Glutamatergic neuron (in vitro differentiated cells): ENCODE results near the gene CSTA. TPM values are rescaled to one million over a fixed set of nuclear protein-coding genes. Genes with fewer than 3 reads are reported as not detected.

ENCODE experiments used
- DNase-seq: peaks from one replicate; pipeline ENCODE4 v3.0.0; 2022
- H3K27ac Mint-ChIP-seq: one replicate; pipeline ENCODE4 v1.8.0; 2020; ENCODE audit warnings: mild to moderate bottlenecking, mixed read lengths, inconsistent platforms; ENCODE audit not compliant: unreplicated experiment
- H3K27me3 Mint-ChIP-seq: one replicate; pipeline ENCODE4 v1.8.0; 2020; ENCODE audit warnings: mild to moderate bottlenecking, moderate library complexity, mixed read lengths, inconsistent platforms; ENCODE audit not compliant: unreplicated experiment
- H3K36me3 Mint-ChIP-seq: one replicate; pipeline ENCODE4 v1.8.0; 2020; ENCODE audit warnings: mild to moderate bottlenecking, mixed read lengths, inconsistent platforms; ENCODE audit not compliant: unreplicated experiment
- H3K4me1 Mint-ChIP-seq: one replicate; pipeline ENCODE4 v1.8.0; 2020; ENCODE audit warnings: mild to moderate bottlenecking, low read depth, mixed read lengths, inconsistent platforms; ENCODE audit not compliant: unreplicated experiment
- H3K4me3 Mint-ChIP-seq: one replicate; pipeline ENCODE4 v1.8.0; 2020; ENCODE audit warnings: mild to moderate bottlenecking, mixed read lengths, inconsistent platforms; ENCODE audit not compliant: unreplicated experiment
- H3K9me3 Mint-ChIP-seq: one replicate; pipeline ENCODE4 v1.8.0; 2020; ENCODE audit warnings: mild to moderate bottlenecking, moderate library complexity, mixed read lengths, inconsistent platforms; ENCODE audit not compliant: unreplicated experiment
- CTCF ChIP-seq: fragments of 200-600 bp; sonication (generic); IDR thresholded peaks from one replicate; pipeline ENCODE4 v1.5.0; 2021; ENCODE audit not compliant: partially characterized antibody, unreplicated experiment
- long read RNA-seq: library from polyadenylated mRNA; unstranded; transcript quantifications from one replicate; pipeline ENCODE4 v2.0.0, GENCODE V29; 2020; ENCODE audit not compliant: unreplicated experiment
- total RNA-seq: library from RNA; stranded (reverse); fragmentation: NEBNext Ultra II Directional; extraction: Animal tissue kit (Norgen Biotek cat#: 25700); gene quantifications from one replicate; pipeline ENCODE4 v1.2.1, GENCODE V29; 2021; ENCODE audit not compliant: unreplicated experiment

CSTA gene, protein sequence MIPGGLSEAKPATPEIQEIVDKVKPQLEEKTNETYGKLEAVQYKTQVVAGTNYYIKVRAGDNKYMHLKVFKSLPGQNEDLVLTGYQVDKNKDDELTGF
- not detected for total RNA-seq
- long read RNA-seq = 0 reads

DNA sequence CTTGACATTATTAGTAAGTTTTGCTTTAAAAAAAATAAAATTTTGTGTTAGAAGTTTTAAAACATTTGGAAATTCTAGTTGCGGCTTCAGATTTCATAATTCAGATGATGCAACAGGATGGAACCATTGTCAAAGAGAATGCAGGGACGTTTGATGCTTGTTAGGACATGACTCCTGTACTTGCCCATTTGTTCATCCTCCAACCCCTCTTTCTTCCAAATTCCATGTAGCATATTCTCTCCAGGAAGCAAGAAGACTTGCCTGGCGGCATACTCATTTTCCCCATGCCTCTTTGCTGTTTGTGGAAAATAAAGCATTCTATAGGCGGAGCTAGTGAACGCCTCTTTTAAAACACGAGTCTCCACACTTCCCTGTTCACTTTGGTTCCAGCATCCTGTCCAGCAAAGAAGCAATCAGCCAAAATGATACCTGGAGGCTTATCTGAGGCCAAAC is at the start of gene CSTA:
TSS of gene CSTA (plus strand) at position 378 of the 453 bp plus-strand sequence. CDS start at position 423, 45 bp downstream.
- Mint-ChIP-seq H3K36me3 (no peaks in the 10 kb centered on the region), H3K27ac (no peak within 1 kb of the TSS), H3K4me3 (no peak within 1 kb of the TSS), H3K27me3 (no peaks in the 10 kb centered on the region), H3K4me1 (no peaks in the 10 kb centered on the region), H3K9me3 (no peaks in the 10 kb centered on the region)
- no peak for TF ChIP-seq CTCF
- no peak for DNase-seq

GRCh38 chr3:122281891-122282290 is 43.2 kb upstream of the CSTA start:
- no peak for DNase-seq
- TF ChIP-seq CTCF = no peak
- Mint-ChIP-seq H3K9me3 (no peaks in the 10 kb centered on the region), H3K36me3 (no peaks in the 10 kb centered on the region), H3K27me3 (peaks cover 3% of the 10 kb centered on the region), H3K27ac (no peak overlapping the region), H3K4me3 (no peak overlapping the region), H3K4me1 (no peaks in the 10 kb centered on the region)

DNA sequence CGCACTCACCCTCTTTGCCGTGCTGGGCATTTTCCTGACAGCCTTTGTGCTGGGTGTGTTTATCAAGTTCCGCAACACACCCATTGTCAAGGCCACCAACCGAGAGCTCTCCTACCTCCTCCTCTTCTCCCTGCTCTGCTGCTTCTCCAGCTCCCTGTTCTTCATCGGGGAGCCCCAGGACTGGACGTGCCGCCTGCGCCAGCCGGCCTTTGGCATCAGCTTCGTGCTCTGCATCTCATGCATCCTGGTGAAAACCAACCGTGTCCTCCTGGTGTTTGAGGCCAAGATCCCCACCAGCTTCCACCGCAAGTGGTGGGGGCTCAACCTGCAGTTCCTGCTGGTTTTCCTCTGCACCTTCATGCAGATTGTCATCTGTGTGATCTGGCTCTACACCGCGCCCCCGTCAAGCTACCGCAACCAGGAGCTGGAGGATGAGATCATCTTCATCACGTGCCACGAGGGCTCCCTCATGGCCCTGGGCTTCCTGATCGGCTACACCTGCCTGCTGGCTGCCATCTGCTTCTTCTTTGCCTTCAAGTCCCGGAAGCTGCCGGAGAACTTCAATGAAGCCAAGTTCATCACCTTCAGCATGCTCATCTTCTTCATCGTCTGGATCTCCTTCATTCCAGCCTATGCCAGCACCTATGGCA is 41.1 kb upstream of the CSTA start:
- H3K27ac Mint-ChIP-seq = no peak overlapping the region
- no peaks in the 10 kb centered on the region for H3K36me3 Mint-ChIP-seq

DNA sequence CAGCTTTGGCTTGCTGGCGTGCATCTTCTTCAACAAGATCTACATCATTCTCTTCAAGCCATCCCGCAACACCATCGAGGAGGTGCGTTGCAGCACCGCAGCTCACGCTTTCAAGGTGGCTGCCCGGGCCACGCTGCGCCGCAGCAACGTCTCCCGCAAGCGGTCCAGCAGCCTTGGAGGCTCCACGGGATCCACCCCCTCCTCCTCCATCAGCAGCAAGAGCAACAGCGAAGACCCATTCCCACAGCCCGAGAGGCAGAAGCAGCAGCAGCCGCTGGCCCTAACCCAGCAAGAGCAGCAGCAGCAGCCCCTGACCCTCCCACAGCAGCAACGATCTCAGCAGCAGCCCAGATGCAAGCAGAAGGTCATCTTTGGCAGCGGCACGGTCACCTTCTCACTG is 40.6 kb upstream of the CSTA start:
- Mint-ChIP-seq H3K27ac (no peak overlapping the region), H3K27me3 (no peaks in the 10 kb centered on the region), H3K9me3 (no peaks in the 10 kb centered on the region), H3K4me1 (no peaks in the 10 kb centered on the region), H3K36me3 (no peaks in the 10 kb centered on the region), H3K4me3 (no peak overlapping the region)
- DNase-seq = no peak
- no peak for TF ChIP-seq CTCF

More for the DNA sequence above, 41.1 kb upstream of the CSTA start:
- no peak overlapping the region for H3K4me3 Mint-ChIP-seq
- no peaks in the 10 kb centered on the region for H3K4me1 Mint-ChIP-seq
- no peaks in the 10 kb centered on the region for H3K27me3 Mint-ChIP-seq
- no peak for DNase-seq
- TF ChIP-seq CTCF = no peak
- H3K9me3 Mint-ChIP-seq = no peaks in the 10 kb centered on the region

DNA sequence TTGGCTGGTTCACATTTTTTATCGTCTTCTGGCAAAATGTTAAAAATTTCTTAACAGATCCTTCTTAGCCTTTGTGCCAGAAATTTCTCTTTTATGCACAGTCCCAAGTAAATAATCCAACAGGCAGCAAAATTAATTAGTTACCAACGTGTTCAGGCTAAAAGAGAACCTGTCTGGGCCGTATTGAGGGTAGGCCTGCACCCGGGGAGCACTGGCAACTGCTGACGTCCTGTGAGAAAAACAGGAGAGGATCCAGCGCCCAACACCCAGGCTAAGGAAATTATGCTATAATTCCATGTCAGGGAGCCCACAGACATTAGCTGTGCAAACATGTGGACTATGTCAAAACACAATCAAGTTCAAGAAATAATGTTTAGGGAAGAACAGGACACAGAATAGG is 30.7 kb upstream of the CSTA start:
- no peak for DNase-seq
- Mint-ChIP-seq H3K27ac (no peak overlapping the region), H3K27me3 (no peaks in the 10 kb centered on the region), H3K36me3 (no peaks in the 10 kb centered on the region), H3K4me1 (no peaks in the 10 kb centered on the region), H3K4me3 (no peak overlapping the region), H3K9me3 (no peaks in the 10 kb centered on the region)
- no peak for TF ChIP-seq CTCF
